IMR-90 (cell line): ENCODE data around the gene ERBB4. TPM values are rescaled to one million over a fixed set of nuclear protein-coding genes. Genes with fewer than 3 reads are reported as not detected.

Experiments used
- ATAC-seq: fragments of 200-7000 bp; cut with Tn5 transposase; 2 replicates; pipeline ENCODE4 v1.9.1; 2020; ENCODE audit warnings: low read depth, mild to moderate bottlenecking, moderate library complexity
- BruUV-seq: library from RNA; stranded (reverse); fragments of 400-500 nt; replicated peaks from 2 replicates; lab custom pipeline; 2021; lab: Mats Ljungman, UMichigan
- CTCF ChIA-PET: fragments of 300-600 bp; formaldehyde crosslinking; extraction: SDS; loops from one replicate; lab custom pipeline; 2021; ENCODE audit warnings: antibody characterized with exemption; lab: Yijun Ruan, JAX
- POLR2A ChIA-PET: fragments of 300-600 bp; sonication (Branson Sonifier 250); formaldehyde crosslinking; loops from one replicate; lab custom pipeline; 2022; ENCODE audit warnings: antibody characterized with exemption; ENCODE audit not compliant: unreplicated experiment; lab: Charles Lee
- DNase-seq: peaks from one replicate; pipeline ENCODE4 v3.0.0; 2013
- H2AFZ ChIP-seq: replicated peaks from 2 replicates; pipeline ENCODE3; 2013; ENCODE audit warnings: low read length, mild to moderate bottlenecking; ENCODE audit not compliant: poor library complexity
- H2AK5ac ChIP-seq: 2 replicates; pipeline ENCODE4 v1.6.1; 2013; ENCODE audit warnings: low read depth, low read length, inconsistent platforms
- H2AK9ac ChIP-seq: replicated peaks from 2 replicates; pipeline ENCODE3; 2013; ENCODE audit warnings: mild to moderate bottlenecking, low read depth, low read length, moderate library complexity; ENCODE audit not compliant: poor library complexity
- H2BK120ac ChIP-seq: 2 replicates; pipeline ENCODE4 v1.6.1; 2013; ENCODE audit warnings: low read depth, low read length, inconsistent platforms
- H2BK15ac ChIP-seq: 3 replicates; pipeline ENCODE4 v1.6.1; 2013; ENCODE audit warnings: low read depth, low read length, inconsistent platforms
- H2BK20ac ChIP-seq: 2 replicates; pipeline ENCODE4 v1.6.1; 2013; ENCODE audit warnings: low read depth, mild to moderate bottlenecking, inconsistent platforms, low read length, moderate library complexity
- H2BK5ac ChIP-seq: 2 replicates; pipeline ENCODE4 v1.6.1; 2013; ENCODE audit warnings: mild to moderate bottlenecking, low read depth, low read length, inconsistent platforms; ENCODE audit not compliant: poor library complexity, severe bottlenecking
- H3K14ac ChIP-seq: replicated peaks from 2 replicates; pipeline ENCODE4 v1.6.1; 2013; ENCODE audit warnings: low read depth, low read length, inconsistent platforms
- H3K18ac ChIP-seq: 2 replicates; pipeline ENCODE4 v1.6.1; 2013; ENCODE audit warnings: low read depth, low read length, control low read depth
- H3K23ac ChIP-seq: 2 replicates; pipeline ENCODE4 v1.6.1; 2013; ENCODE audit warnings: low read depth, low read length, inconsistent platforms
- H3K27ac ChIP-seq: 2 replicates; pipeline ENCODE4 v1.5.1; 2013; ENCODE audit warnings: mild to moderate bottlenecking, control low read depth, low read length; ENCODE audit not compliant: insufficient read depth
- H3K27me3 ChIP-seq: 2 replicates; pipeline ENCODE4 v1.6.1; 2013; ENCODE audit warnings: low read length; ENCODE audit not compliant: control insufficient read depth, insufficient read depth
- H3K36me3 ChIP-seq: 2 replicates; pipeline ENCODE4 v1.6.1; 2013; ENCODE audit warnings: low read length, mixed read lengths; ENCODE audit not compliant: control insufficient read depth, insufficient read depth
- H3K4ac ChIP-seq: 2 replicates; pipeline ENCODE4 v1.6.1; 2013; ENCODE audit warnings: low read depth, low read length, inconsistent platforms
- H3K4me1 ChIP-seq: 2 replicates; pipeline ENCODE4 v1.6.1; 2013; ENCODE audit warnings: low read length, mixed read lengths; ENCODE audit not compliant: control insufficient read depth, insufficient read depth
- H3K4me2 ChIP-seq: 2 replicates; pipeline ENCODE4 v1.6.1; 2013; ENCODE audit warnings: low read depth, mild to moderate bottlenecking, control low read depth, low read length, moderate library complexity
- H3K4me3 ChIP-seq: 2 replicates; pipeline ENCODE4 v1.5.1; 2013; ENCODE audit warnings: low read depth, mild to moderate bottlenecking, control low read depth, low read length, moderate library complexity; ENCODE audit not compliant: insufficient read depth
- H3K56ac ChIP-seq: 2 replicates; pipeline ENCODE4 v1.6.1; 2013; ENCODE audit warnings: low read length, inconsistent platforms; ENCODE audit not compliant: insufficient read depth; ENCODE audit errors: extremely low read depth
- H3K79me1 ChIP-seq, 2 experiments: 2 replicates each; pipeline ENCODE4 v1.6.1; 2013; ENCODE audit warnings: low read length in 2 of 2, inconsistent platforms in 1 of 2, low read depth in 1 of 2
- H3K9ac ChIP-seq: 2 replicates; pipeline ENCODE4 v1.6.1; 2013; ENCODE audit warnings: low read depth, low read length, control low read depth
- H3K9me1 ChIP-seq: 2 replicates; pipeline ENCODE4 v1.6.1; 2013; ENCODE audit warnings: low read length, inconsistent platforms; ENCODE audit not compliant: insufficient read depth
- H3K9me3 ChIP-seq: 2 replicates; pipeline ENCODE4 v1.6.1; 2013; ENCODE audit warnings: low read length; ENCODE audit not compliant: control insufficient read depth, insufficient read depth
- H4K20me1 ChIP-seq: 2 replicates; pipeline ENCODE4 v1.6.1; 2013; ENCODE audit warnings: low read length, inconsistent platforms; ENCODE audit not compliant: insufficient read depth
- H4K5ac ChIP-seq: 2 replicates; pipeline ENCODE4 v1.6.1; 2013; ENCODE audit warnings: mild to moderate bottlenecking, low read depth, low read length, control low read depth
- H4K8ac ChIP-seq, 2 experiments: 2 replicates each; pipeline ENCODE4 v1.6.1; 2013; ENCODE audit warnings: low read depth in 2 of 2, low read length in 2 of 2, control low read depth in 1 of 2, inconsistent platforms in 1 of 2
- H4K91ac ChIP-seq: 2 replicates; pipeline ENCODE4 v1.6.1; 2013; ENCODE audit warnings: low read depth, low read length, inconsistent platforms; ENCODE audit not compliant: insufficient read depth
- BHLHE40 ChIP-seq: fragments of 150-350 bp; IDR thresholded peaks from 2 replicates; pipeline ENCODE4 v1.6.1; 2016; ENCODE audit warnings: mild to moderate bottlenecking, low read depth, low read length
- CHD1 ChIP-seq: IDR thresholded peaks from 2 replicates; pipeline ENCODE4 v1.6.1; 2012; ENCODE audit warnings: low read depth, low read length, improper control_type of control experiment
- MXI1 ChIP-seq: IDR thresholded peaks from 2 replicates; pipeline ENCODE4 v1.6.1; 2012; ENCODE audit warnings: low read depth, mild to moderate bottlenecking, low read length, moderate library complexity, borderline replicate concordance
- POLR2A ChIP-seq: IDR thresholded peaks from 2 replicates; pipeline ENCODE4 v1.6.1; 2012; ENCODE audit warnings: mild to moderate bottlenecking, low read depth, low read length
- WGBS, 2 experiments: methylation state at CpG; one replicate each; pipeline versions ENCODE4 v1.1.5 to v1.1.7; 2013; ENCODE audit warnings: missing lambda C conversion rate in 2 of 2; ENCODE audit not compliant: insufficient read length in 1 of 2; ENCODE audit errors: extremely low coverage in 2 of 2; 5-methylcytosine and 5-hydroxymethylcytosine counted together
- dilution Hi-C: fragments of 300-500 bp; cut with HindIII; formaldehyde crosslinking; loops from one replicate; pipeline ENCODE4 v1.14.3; 2018; ENCODE audit warnings: low sequenced_read_pairs; ENCODE audit not compliant: unreplicated experiment
- in situ Hi-C: fragments of 300-500 bp; cut with MboI; formaldehyde crosslinking; loops from 3 replicates; pipeline ENCODE4 v1.14.3; 2019; ENCODE audit warnings: low sequenced_read_pairs, inconsistent platforms, mixed read lengths
- intact Hi-C: fragments of 100-400 bp; cut with micrococcal nuclease; formaldehyde crosslinking; loops from 2 replicates; pipeline ENCODE4 v1.10.0; 2022
- polyA plus RNA-seq, 3 experiments: library from polyadenylated mRNA; depleted of rRNA; stranded (reverse); fragments of >200 nt; gene quantifications; 2 replicates each; pipeline ENCODE4 v1.2.3, GENCODE V29; 2012; ENCODE audit warnings: low replicate concordance in 1 of 3
- total RNA-seq: library from RNA; depleted of rRNA; stranded (reverse); fragments of >200 nt; gene quantifications from 2 replicates; pipeline ENCODE4 v1.2.3, GENCODE V29; 2012
- TF ChIP-seq, protein P1 (sequence below): fragments of 150-350 bp; IDR thresholded peaks from 2 replicates; pipeline ENCODE4 v1.6.1; 2016; ENCODE audit warnings: low read depth, mild to moderate bottlenecking, low read length, moderate library complexity, borderline replicate concordance
- TF ChIP-seq, protein P2 (sequence below): conservative IDR thresholded peaks from 2 replicates; pipeline ENCODE4 v1.5.1; 2012; ENCODE audit warnings: mild to moderate bottlenecking, low read depth, low read length, improper control_type of control experiment
- TF ChIP-seq, protein P3 (sequence below): fragments of 150-350 bp; IDR thresholded peaks from 2 replicates; pipeline ENCODE4 v1.6.1; 2017; ENCODE audit warnings: mild to moderate bottlenecking, antibody characterized with exemption, low read length, low read depth

ERBB4 gene
- total and polyA plus RNA-seq, 2 of the 4 experiments (the other 2 are of a cell fraction): not detected

DNA sequence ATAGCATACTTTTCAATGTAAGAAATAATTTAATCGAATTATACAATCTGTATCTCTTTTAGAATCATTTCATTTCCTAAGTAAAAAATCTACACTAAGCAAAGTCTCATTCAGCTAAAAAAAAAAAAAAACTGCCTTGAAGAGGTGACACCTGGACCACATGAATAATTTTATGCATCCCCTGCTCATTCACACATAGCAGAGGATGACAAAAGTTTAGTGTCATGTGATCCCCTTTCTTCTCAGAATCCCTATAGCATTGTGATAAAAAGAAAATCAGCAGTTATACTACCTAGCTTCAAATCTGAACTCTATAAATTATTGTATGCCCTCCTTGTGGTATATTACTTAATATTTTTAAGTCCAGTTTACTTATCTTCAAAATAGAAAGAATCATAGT is 603.8 kb downstream of the ERBB4 start:
- no peak overlapping the region for H2AK9ac ChIP-seq
- no peaks in the 10 kb centered on the region for H3K4me1 ChIP-seq
- TF ChIP-seq, protein P1, sequence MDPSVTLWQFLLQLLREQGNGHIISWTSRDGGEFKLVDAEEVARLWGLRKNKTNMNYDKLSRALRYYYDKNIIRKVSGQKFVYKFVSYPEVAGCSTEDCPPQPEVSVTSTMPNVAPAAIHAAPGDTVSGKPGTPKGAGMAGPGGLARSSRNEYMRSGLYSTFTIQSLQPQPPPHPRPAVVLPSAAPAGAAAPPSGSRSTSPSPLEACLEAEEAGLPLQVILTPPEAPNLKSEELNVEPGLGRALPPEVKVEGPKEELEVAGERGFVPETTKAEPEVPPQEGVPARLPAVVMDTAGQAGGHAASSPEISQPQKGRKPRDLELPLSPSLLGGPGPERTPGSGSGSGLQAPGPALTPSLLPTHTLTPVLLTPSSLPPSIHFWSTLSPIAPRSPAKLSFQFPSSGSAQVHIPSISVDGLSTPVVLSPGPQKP: no peak
- no peak for TF ChIP-seq MXI1
- TF ChIP-seq BHLHE40: no peak
- TF ChIP-seq, protein P2, sequence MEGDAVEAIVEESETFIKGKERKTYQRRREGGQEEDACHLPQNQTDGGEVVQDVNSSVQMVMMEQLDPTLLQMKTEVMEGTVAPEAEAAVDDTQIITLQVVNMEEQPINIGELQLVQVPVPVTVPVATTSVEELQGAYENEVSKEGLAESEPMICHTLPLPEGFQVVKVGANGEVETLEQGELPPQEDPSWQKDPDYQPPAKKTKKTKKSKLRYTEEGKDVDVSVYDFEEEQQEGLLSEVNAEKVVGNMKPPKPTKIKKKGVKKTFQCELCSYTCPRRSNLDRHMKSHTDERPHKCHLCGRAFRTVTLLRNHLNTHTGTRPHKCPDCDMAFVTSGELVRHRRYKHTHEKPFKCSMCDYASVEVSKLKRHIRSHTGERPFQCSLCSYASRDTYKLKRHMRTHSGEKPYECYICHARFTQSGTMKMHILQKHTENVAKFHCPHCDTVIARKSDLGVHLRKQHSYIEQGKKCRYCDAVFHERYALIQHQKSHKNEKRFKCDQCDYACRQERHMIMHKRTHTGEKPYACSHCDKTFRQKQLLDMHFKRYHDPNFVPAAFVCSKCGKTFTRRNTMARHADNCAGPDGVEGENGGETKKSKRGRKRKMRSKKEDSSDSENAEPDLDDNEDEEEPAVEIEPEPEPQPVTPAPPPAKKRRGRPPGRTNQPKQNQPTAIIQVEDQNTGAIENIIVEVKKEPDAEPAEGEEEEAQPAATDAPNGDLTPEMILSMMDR: no peak
- TF ChIP-seq CHD1: no peak
- TF ChIP-seq, protein P3, sequence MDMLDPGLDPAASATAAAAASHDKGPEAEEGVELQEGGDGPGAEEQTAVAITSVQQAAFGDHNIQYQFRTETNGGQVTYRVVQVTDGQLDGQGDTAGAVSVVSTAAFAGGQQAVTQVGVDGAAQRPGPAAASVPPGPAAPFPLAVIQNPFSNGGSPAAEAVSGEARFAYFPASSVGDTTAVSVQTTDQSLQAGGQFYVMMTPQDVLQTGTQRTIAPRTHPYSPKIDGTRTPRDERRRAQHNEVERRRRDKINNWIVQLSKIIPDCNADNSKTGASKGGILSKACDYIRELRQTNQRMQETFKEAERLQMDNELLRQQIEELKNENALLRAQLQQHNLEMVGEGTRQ: no peak
- TF ChIP-seq POLR2A: no peak
- no peak overlapping the region for H2BK120ac ChIP-seq
- dilution Hi-C loops (no loop called here), intact Hi-C loops (no loop called here), in situ Hi-C loops (no loop called here)
- no peak overlapping the region for H3K56ac ChIP-seq
- no peaks in the 10 kb centered on the region for H3K79me1 ChIP-seq
- H3K4me3 ChIP-seq: no peak overlapping the region
- H3K27me3 ChIP-seq: no peaks in the 10 kb centered on the region
- no peak overlapping the region for H3K18ac ChIP-seq
- H3K23ac ChIP-seq: no peak overlapping the region
- no peak overlapping the region for H3K9ac ChIP-seq
- H3K4ac ChIP-seq: no peak overlapping the region
- DNase-seq: no peak
- no peaks in the 10 kb centered on the region for H4K20me1 ChIP-seq
- H2AK5ac ChIP-seq: no peak overlapping the region
- H3K4me2 ChIP-seq: no peak overlapping the region
- H2BK5ac ChIP-seq: no peak overlapping the region
- BruUV-seq: no TSS peak
- no CpG with 5 or more reads among the region's 1 CpG for WGBS, 2 experiments
- H3K27ac ChIP-seq: no peak overlapping the region
- CTCF ChIA-PET: interaction anchor here (0.6 kb wide), 1 partner anchor 287 kb away, joined by 4 read pairs; no protein-coding TSS in a partner anchor
- H3K36me3 ChIP-seq: no peaks in the 10 kb centered on the region
- no peaks in the 10 kb centered on the region for H3K9me1 ChIP-seq
- H4K91ac ChIP-seq: no peak overlapping the region
- H4K5ac ChIP-seq: no peak overlapping the region
- H2AFZ ChIP-seq: no peak overlapping the region
- no peak overlapping the region for H2BK15ac ChIP-seq
- H3K14ac ChIP-seq: no peak overlapping the region
- H2BK20ac ChIP-seq: no peak overlapping the region
- H3K9me3 ChIP-seq: no peaks in the 10 kb centered on the region
- H4K8ac ChIP-seq: no peak overlapping the region
- POLR2A ChIA-PET: no interaction called here
- no peak for ATAC-seq
